Neural progenitor cell (in vitro differentiated cells): ENCODE data around the gene CGAS.

Source experiments
- EZH2 ChIP-seq: fragments of 200-600 bp; sonication (generic); IDR thresholded peaks from 2 replicates; pipeline ENCODE4 v1.6.1; 2017; ENCODE audit warnings: antibody characterized with exemption, mild to moderate bottlenecking, moderate library complexity
- EZH2phosphoT487 ChIP-seq: fragments of 200-600 bp; sonication (generic); IDR thresholded peaks from 2 replicates; pipeline ENCODE4 v1.6.1; 2017; ENCODE audit warnings: antibody characterized with exemption
- TF ChIP-seq, protein P1 (sequence below): fragments of 200-600 bp; sonication (generic); IDR thresholded peaks from 2 replicates; pipeline ENCODE4 v1.5.1; 2017; ENCODE audit warnings: antibody characterized with exemption, mild to moderate bottlenecking

DNA sequence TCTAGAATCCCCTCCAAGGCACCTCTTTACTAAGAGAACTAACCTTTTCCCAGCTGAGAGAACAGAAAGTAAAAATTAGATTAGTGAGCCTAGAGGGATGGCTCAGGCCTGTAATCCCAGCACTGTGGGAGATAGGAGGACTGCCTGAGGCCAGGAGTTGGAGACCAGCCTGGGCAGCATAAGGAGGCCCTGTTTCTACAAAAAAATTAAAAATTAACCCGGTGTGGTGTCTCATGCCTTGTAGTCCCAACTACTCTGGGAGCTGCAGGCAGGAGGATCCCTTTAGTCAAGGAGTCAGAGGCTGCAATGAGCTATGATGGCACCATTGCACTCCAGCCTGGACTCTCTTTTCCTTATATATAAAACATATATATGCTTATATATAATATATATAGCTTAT, 76.9 kb downstream of the CGAS start:
- TF ChIP-seq, protein P1, sequence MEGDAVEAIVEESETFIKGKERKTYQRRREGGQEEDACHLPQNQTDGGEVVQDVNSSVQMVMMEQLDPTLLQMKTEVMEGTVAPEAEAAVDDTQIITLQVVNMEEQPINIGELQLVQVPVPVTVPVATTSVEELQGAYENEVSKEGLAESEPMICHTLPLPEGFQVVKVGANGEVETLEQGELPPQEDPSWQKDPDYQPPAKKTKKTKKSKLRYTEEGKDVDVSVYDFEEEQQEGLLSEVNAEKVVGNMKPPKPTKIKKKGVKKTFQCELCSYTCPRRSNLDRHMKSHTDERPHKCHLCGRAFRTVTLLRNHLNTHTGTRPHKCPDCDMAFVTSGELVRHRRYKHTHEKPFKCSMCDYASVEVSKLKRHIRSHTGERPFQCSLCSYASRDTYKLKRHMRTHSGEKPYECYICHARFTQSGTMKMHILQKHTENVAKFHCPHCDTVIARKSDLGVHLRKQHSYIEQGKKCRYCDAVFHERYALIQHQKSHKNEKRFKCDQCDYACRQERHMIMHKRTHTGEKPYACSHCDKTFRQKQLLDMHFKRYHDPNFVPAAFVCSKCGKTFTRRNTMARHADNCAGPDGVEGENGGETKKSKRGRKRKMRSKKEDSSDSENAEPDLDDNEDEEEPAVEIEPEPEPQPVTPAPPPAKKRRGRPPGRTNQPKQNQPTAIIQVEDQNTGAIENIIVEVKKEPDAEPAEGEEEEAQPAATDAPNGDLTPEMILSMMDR, result no peak
- no peak for TF ChIP-seq EZH2
- TF ChIP-seq EZH2phosphoT487, result no peak
